HepG2 (cell line): ENCODE results near the gene KTN1. TPM values are rescaled to one million over a fixed set of nuclear protein-coding genes. Genes with fewer than 3 reads are reported as not detected.
A peak's percentile ranks its signal among the peaks of the same experiment; 100 is the strongest.

Experiments used
- ARNTL ChIP-seq: sonication (generic); formaldehyde crosslinking; IDR thresholded peaks from 2 replicates; pipeline ENCODE4 v1.4.0; 2020; ENCODE audit warnings: mild to moderate bottlenecking, missing genetic modification reagents
- CBFB ChIP-seq: sonication (generic); formaldehyde crosslinking; IDR thresholded peaks from 2 replicates; pipeline ENCODE4 v1.4.0; 2020; ENCODE audit warnings: missing genetic modification reagents
- EP300 ChIP-seq, 3 experiments: sonication (generic) in 1 of 3; formaldehyde crosslinking in 1 of 3; IDR thresholded peaks; 2 replicates each; pipeline versions ENCODE4 v1.5.1 to v1.6.1; 2011 to 2020; ENCODE audit warnings: low read depth in 2 of 3, low read length in 2 of 3, borderline replicate concordance in 1 of 3, improper control_type of control experiment in 1 of 3, mild to moderate bottlenecking in 1 of 3, missing genetic modification reagents in 1 of 3, moderate library complexity in 1 of 3
- FIP1L1 ChIP-seq: fragments of 200-400 bp; formaldehyde crosslinking; IDR thresholded peaks from 2 replicates; pipeline ENCODE4 v1.6.1; 2018; ENCODE audit warnings: low read depth, mild to moderate bottlenecking, low read length, moderate library complexity, borderline replicate concordance; ENCODE audit not compliant: insufficient read depth
- GABPB1 ChIP-seq: IDR thresholded peaks from 2 replicates; pipeline ENCODE4 v1.6.1; 2016; ENCODE audit warnings: mild to moderate bottlenecking, missing genetic modification reagents, moderate library complexity, missing compliant biosample characterization
- HNF4A ChIP-seq: sonication (generic); formaldehyde crosslinking; IDR thresholded peaks from 2 replicates; pipeline ENCODE4 v1.4.0; 2020; ENCODE audit warnings: missing genetic modification reagents
- IKZF1 ChIP-seq: fragments of 450-650 bp; IDR thresholded peaks from 2 replicates; pipeline ENCODE4 v1.7.1; 2016
- KLF13 ChIP-seq: sonication (generic); formaldehyde crosslinking; IDR thresholded peaks from 2 replicates; pipeline ENCODE4 v1.4.0; 2020; ENCODE audit warnings: mild to moderate bottlenecking, missing genetic modification reagents
- MAFF ChIP-seq: IDR thresholded peaks from 2 replicates; pipeline ENCODE4 v1.6.1; 2011; ENCODE audit warnings: low read depth, low read length, improper control_type of control experiment
- MIXL1 ChIP-seq: IDR thresholded peaks from 2 replicates; pipeline ENCODE4 v1.6.1; 2016
- RARA ChIP-seq: IDR thresholded peaks from 2 replicates; pipeline ENCODE4 v1.6.1; 2016; ENCODE audit warnings: missing genetic modification reagents, missing compliant biosample characterization
- REXO4 ChIP-seq: sonication (generic); formaldehyde crosslinking; IDR thresholded peaks from 2 replicates; pipeline ENCODE4 v1.8.0; 2022; ENCODE audit warnings: missing genetic modification reagents, mild to moderate bottlenecking, borderline replicate concordance
- SIN3B ChIP-seq: fragments of 150-350 bp; IDR thresholded peaks from 2 replicates; pipeline ENCODE4 v1.6.1; 2014; ENCODE audit warnings: low read length
- SNAPC2 ChIP-seq: sonication (generic); formaldehyde crosslinking; IDR thresholded peaks from 2 replicates; pipeline ENCODE4 v1.8.1; 2022; ENCODE audit warnings: mild to moderate bottlenecking, missing genetic modification reagents
- TEAD2 ChIP-seq: sonication (generic); formaldehyde crosslinking; IDR thresholded peaks from 2 replicates; pipeline ENCODE4 v1.9.0; 2021; ENCODE audit warnings: missing genetic modification reagents
- ZFP37 ChIP-seq: sonication (generic); formaldehyde crosslinking; IDR thresholded peaks from 2 replicates; pipeline ENCODE4 v1.4.0; 2020; ENCODE audit warnings: missing genetic modification reagents, borderline replicate concordance
- ZNF136 ChIP-seq: sonication (generic); formaldehyde crosslinking; IDR thresholded peaks from 2 replicates; pipeline ENCODE4 v1.8.1; 2022; ENCODE audit warnings: low read depth, mild to moderate bottlenecking, moderate library complexity, missing genetic modification reagents
- ZNF556 ChIP-seq: sonication (generic); formaldehyde crosslinking; IDR thresholded peaks from 2 replicates; pipeline ENCODE4 v1.4.0; 2020; ENCODE audit warnings: mild to moderate bottlenecking, missing genetic modification reagents, borderline replicate concordance
- ZNF619 ChIP-seq: sonication (generic); formaldehyde crosslinking; IDR thresholded peaks from 2 replicates; pipeline ENCODE4 v1.4.0; 2020; ENCODE audit warnings: mild to moderate bottlenecking, missing genetic modification reagents
- ZNF777 ChIP-seq: sonication (generic); formaldehyde crosslinking; IDR thresholded peaks from 2 replicates; pipeline ENCODE4 v1.4.0; 2020; ENCODE audit warnings: missing genetic modification reagents
- ZSCAN22 ChIP-seq: sonication (generic); formaldehyde crosslinking; IDR thresholded peaks from 2 replicates; pipeline ENCODE4 v1.4.0; 2020; ENCODE audit warnings: mild to moderate bottlenecking, missing genetic modification reagents
- polyA plus RNA-seq, 8 experiments: library from polyadenylated mRNA; depleted of rRNA in 3 of 8; stranded (reverse) in 7 of 8; unstranded in 1 of 8; fragments of >200 nt; fragmentation: Illumina TruSeq in 4 of 8; extraction: Trizol in 4 of 8; gene quantifications; 2 replicates each; pipeline versions ENCODE4 v1.2.1 to v1.2.3, GENCODE V29; 2011 to 2016; ENCODE audit warnings: low read depth in 4 of 8, missing spikeins in 1 of 8, mixed read lengths in 1 of 8; ENCODE audit not compliant: insufficient read depth in 1 of 8
- total RNA-seq, 5 experiments: library from RNA; depleted of rRNA; stranded (reverse); fragments of >200 nt; fragmentation: Illumina TruSeq; extraction: Trizol; gene quantifications; 2 replicates each; pipeline ENCODE4 v1.2.3, GENCODE V29; 2016; ENCODE audit warnings: low read depth in 1 of 5
- TF ChIP-seq, protein P1 (sequence below): sonication (generic); formaldehyde crosslinking; IDR thresholded peaks from 2 replicates; pipeline ENCODE4 v1.8.1; 2023; ENCODE audit warnings: missing genetic modification reagents, inconsistent platforms, borderline replicate concordance
- TF ChIP-seq, protein P2 (sequence below): sonication (generic); formaldehyde crosslinking; conservative IDR thresholded peaks from 2 replicates; pipeline ENCODE4 v1.8.0; 2022; ENCODE audit warnings: low read depth, missing genetic modification reagents
- TF ChIP-seq, protein P3 (sequence below): sonication (generic); formaldehyde crosslinking; IDR thresholded peaks from 2 replicates; pipeline ENCODE4 v1.8.0; 2022; ENCODE audit warnings: missing genetic modification reagents, mild to moderate bottlenecking, inconsistent platforms, borderline replicate concordance
- TF ChIP-seq, protein P4 (sequence below): IDR thresholded peaks from 2 replicates; pipeline ENCODE4 v1.6.1; 2016

KTN1 gene
- total and polyA plus RNA-seq, 2 of the 13 experiments (the other 11 are each of a cell fraction or from before 2014, with no cell fraction given) = 60.6 to 169 TPM

DNA sequence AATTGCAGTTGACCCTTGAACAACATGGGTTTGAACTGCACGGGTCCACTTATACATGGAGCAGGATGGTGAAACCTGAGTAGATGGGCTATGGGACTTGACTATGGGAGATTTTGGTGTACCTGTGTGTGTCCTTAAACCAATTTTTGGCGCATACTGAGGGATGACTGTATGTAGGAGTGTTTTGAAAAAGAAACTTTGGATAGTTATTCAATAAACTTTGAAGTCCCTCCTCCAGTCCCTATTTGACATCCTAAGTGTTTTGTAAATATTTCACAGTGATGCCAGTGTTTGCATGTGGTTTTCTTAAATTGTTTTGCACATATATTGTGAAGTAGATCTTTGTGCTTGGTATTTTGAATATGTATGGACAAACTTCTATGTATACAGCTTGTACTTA is 12.4 kb downstream of the KTN1 start (continued):
- TF ChIP-seq, protein P1, sequence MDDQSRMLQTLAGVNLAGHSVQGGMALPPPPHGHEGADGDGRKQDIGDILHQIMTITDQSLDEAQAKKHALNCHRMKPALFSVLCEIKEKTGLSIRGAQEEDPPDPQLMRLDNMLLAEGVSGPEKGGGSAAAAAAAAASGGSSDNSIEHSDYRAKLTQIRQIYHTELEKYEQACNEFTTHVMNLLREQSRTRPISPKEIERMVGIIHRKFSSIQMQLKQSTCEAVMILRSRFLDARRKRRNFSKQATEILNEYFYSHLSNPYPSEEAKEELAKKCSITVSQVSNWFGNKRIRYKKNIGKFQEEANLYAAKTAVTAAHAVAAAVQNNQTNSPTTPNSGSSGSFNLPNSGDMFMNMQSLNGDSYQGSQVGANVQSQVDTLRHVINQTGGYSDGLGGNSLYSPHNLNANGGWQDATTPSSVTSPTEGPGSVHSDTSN (CRISPR knock-in tag) = no peak
- TF ChIP-seq, protein P2, sequence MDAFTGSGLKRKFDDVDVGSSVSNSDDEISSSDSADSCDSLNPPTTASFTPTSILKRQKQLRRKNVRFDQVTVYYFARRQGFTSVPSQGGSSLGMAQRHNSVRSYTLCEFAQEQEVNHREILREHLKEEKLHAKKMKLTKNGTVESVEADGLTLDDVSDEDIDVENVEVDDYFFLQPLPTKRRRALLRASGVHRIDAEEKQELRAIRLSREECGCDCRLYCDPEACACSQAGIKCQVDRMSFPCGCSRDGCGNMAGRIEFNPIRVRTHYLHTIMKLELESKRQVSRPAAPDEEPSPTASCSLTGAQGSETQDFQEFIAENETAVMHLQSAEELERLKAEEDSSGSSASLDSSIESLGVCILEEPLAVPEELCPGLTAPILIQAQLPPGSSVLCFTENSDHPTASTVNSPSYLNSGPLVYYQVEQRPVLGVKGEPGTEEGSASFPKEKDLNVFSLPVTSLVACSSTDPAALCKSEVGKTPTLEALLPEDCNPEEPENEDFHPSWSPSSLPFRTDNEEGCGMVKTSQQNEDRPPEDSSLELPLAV = no peak
- TF ChIP-seq SNAPC2 = no peak
- TF ChIP-seq SIN3B = no peak
- no peak for TF ChIP-seq ZNF556 (CRISPR knock-in tag)
- no peak for TF ChIP-seq ZSCAN22 (CRISPR knock-in tag)
- TF ChIP-seq ZNF619 = no peak
- TF ChIP-seq ZFP37 (CRISPR knock-in tag) = no peak
- TF ChIP-seq ZNF136 = no peak
- no peak for TF ChIP-seq TEAD2 (CRISPR knock-in tag)
- TF ChIP-seq RARA (CRISPR knock-in tag) = peak; percentile 31; the same call in 1 of the 2 replicates
- no peak for TF ChIP-seq MAFF
- TF ChIP-seq FIP1L1 = no peak
- peak in 1 of 2 experiments; percentile 87; a peak in 2 of 4 replicates for TF ChIP-seq EP300 (IDR thresholded peaks at IDR 0.05; ENCODE audit: low read depth in 2 of 2, low read length in 2 of 2)
- peak; percentile 53; the same call in 1 of the 2 replicates for TF ChIP-seq EP300 (CRISPR knock-in tag; IDR thresholded peaks at IDR 0.05; ENCODE audit: borderline replicate concordance)
- TF ChIP-seq IKZF1 = no peak
- TF ChIP-seq, protein P3, sequence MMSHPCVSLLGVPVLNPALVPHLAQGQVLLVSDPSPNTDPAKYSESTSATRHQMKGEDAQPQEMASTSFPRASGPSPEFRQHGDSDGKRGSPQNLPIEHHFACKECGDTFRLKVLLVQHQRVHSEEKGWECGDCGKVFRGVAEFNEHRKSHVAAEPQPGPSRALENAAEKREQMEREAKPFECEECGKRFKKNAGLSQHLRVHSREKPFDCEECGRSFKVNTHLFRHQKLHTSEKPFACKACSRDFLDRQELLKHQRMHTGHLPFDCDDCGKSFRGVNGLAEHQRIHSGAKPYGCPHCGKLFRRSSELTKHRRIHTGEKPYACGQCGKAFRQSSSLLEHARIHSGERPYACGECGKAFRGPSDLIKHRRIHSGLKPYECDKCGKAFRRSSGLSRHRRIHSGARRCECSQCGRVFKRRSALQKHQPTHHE (CRISPR knock-in tag) = no peak
- TF ChIP-seq ZNF777 = no peak
- TF ChIP-seq HNF4A (CRISPR knock-in tag) = peak; percentile 64; the same call in 1 of the 2 replicates
- TF ChIP-seq, protein P4, sequence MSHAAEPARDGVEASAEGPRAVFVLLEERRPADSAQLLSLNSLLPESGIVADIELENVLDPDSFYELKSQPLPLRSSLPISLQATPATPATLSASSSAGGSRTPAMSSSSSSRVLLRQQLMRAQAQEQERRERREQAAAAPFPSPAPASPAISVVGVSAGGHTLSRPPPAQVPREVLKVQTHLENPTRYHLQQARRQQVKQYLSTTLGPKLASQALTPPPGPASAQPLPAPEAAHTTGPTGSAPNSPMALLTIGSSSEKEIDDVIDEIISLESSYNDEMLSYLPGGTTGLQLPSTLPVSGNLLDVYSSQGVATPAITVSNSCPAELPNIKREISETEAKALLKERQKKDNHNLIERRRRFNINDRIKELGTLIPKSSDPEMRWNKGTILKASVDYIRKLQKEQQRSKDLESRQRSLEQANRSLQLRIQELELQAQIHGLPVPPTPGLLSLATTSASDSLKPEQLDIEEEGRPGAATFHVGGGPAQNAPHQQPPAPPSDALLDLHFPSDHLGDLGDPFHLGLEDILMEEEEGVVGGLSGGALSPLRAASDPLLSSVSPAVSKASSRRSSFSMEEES (CRISPR knock-in tag) = no peak
- TF ChIP-seq REXO4 (CRISPR knock-in tag) = no peak
- TF ChIP-seq ARNTL (CRISPR knock-in tag) = no peak
- TF ChIP-seq CBFB (CRISPR knock-in tag) = peak; percentile 98
- no peak for TF ChIP-seq GABPB1 (CRISPR knock-in tag)
- 0 out of 2 replicates have a peak, but pooled peaks have one; percentile 25 for TF ChIP-seq MIXL1
- no peak for TF ChIP-seq KLF13 (CRISPR knock-in tag)
